ENCODE results near the gene TENT5C.
"Not testable (repeated sequence)": the region's sequence is repeated elsewhere in the genome, so short reads cannot be mapped to it uniquely, and the experiment has no call there.

The TENT5C gene

DNA sequence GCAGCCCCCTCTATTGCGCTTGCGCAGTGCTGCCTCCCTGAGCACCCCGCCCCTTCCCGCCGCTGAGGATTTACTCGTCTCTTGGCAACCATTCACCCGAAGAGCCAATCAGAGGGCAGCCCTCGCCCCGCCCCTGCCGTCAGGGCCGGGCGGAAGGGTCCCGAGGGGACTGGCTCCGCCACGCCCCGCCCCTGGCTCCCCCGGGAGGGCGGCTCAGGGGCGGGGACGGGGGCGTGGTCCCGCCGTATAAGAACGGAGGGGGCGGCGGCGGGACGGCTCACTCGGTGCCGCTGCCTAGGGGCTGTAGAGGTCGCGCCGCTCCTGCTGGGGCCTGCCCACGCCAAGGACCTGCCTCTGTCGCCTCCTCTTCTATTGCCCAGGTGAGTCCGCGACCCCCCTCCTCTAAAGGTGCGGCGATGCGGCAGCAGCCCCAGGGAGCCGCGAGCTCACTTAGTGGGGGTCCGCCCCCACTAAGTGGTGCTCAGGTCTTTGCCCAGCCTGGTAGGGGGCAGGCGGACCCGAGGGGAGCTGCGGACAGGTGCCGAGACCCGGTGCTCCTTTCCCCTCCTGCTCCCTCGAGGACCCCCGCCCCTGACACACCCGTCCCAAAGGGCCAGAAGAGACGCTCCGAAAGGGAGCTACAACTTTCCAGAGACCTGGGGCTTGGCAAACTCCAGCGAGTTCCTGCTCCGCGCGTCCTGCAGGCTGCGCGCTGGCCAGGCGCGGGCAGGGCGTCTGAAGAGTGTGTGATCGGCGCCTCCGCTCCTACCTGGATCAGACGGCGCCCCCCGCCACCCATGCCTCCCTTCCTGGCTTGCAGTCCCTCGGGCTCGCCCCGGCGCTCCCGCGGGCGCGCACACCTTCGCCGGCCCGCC, at the start of gene TENT5C:
Gene TENT5C (plus strand): TSS at position 275 of the 875 bp plus-strand sequence. CDS start 16,821 bp downstream, outside the sequence.
- Mint-ChIP-seq H3K4me1 (peaks cover 40% of the 10 kb centered on the region), H3K4me3 (peak within 1 kb of the TSS; percentile 97), H3K36me3 (peaks cover 60% of the 10 kb centered on the region), H3K27ac (peak within 1 kb of the TSS; percentile 98), H3K9me3 (no peaks in the 10 kb centered on the region)
- peak; percentile 97 to 99 for DNase-seq (ENCODE audit: low spot score in 2 of 2)
- ATAC-seq, result peak; percentile 93

GRCh38 chr1:117556341-117556740, 49.5 kb upstream of the TENT5C start:
- Mint-ChIP-seq H3K4me3 (no peak overlapping the region), H3K9me3 (peaks cover 3% of the 10 kb centered on the region), H3K27ac (no peak overlapping the region), H3K36me3 (no peaks in the 10 kb centered on the region), H3K4me1 (peaks cover 10% of the 10 kb centered on the region)
- no peak for DNase-seq (ENCODE audit: low spot score in 2 of 2)
- no peak for ATAC-seq

DNA sequence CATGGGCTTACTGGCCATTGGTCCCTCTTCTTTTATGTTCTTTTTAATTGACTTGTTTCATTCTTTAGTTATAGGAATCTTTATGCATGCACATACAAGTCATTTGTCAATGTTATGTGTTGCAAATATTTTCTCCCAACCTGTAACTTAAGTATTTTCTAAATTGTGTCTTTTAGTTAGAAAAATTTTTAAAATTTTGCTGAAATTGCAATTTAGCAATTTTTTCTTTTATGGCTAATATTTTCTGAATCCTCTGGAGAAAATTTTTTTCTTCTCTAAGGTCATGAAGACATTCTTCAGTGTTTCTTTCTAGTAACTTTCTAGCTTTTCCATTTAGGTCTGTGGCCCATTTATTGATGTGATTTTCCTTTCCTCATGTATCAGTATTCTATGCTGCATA, 48.9 kb upstream of the TENT5C start:
- DNase-seq (ENCODE audit: low spot score in 2 of 2) (no peak), ATAC-seq (no peak)
- Mint-ChIP-seq H3K4me1 (peaks cover 10% of the 10 kb centered on the region), H3K4me3 (no peak overlapping the region), H3K27ac (no peak overlapping the region), H3K36me3 (no peaks in the 10 kb centered on the region), H3K9me3 (peaks cover 3% of the 10 kb centered on the region)

GRCh38 chr1:117558451-117558850, 47.4 kb upstream of the TENT5C start:
- not testable (repeated sequence) for H3K9me3 Mint-ChIP-seq, H3K4me3 Mint-ChIP-seq, H3K4me1 Mint-ChIP-seq, H3K27ac Mint-ChIP-seq, ATAC-seq, H3K36me3 Mint-ChIP-seq
- DNase-seq (ENCODE audit: low spot score in 2 of 2), result peak in 1 of 2 donors; percentile 49

GRCh38 chr1:117559139-117559538, 46.7 kb upstream of the TENT5C start:
- ATAC-seq (no peak), DNase-seq (ENCODE audit: low spot score in 2 of 2) (no peak)
- Mint-ChIP-seq H3K9me3 (peaks cover 3% of the 10 kb centered on the region), H3K4me1 (peaks cover 10% of the 10 kb centered on the region), H3K27ac (no peak overlapping the region), H3K36me3 (no peaks in the 10 kb centered on the region), H3K4me3 (no peak overlapping the region)

DNA sequence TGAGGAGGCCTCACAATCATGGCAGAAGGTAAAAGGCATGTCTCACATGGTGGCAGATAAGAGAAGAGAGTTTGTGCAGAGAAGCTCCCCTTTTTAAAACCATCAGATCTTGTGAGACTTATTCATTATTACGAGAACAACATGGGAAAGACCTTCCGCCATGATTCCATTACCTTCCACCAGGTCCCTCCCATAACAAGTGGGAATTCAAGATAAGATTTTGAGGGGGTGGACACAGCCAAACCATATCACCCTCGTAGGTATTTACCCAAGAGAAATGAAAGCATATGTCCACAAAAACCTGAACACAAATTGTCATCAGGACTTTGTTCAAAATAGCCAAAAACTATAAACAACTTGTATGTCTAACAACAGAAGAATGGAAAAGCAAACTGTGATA, 45.9 kb upstream of the TENT5C start:
- Mint-ChIP-seq H3K27ac (no peak overlapping the region), H3K4me3 (no peak overlapping the region), H3K4me1 (peaks cover 15% of the 10 kb centered on the region), H3K36me3 (no peaks in the 10 kb centered on the region), H3K9me3 (peaks cover 3% of the 10 kb centered on the region)
- ATAC-seq (no peak), DNase-seq (ENCODE audit: low spot score in 2 of 2) (no peak)

DNA sequence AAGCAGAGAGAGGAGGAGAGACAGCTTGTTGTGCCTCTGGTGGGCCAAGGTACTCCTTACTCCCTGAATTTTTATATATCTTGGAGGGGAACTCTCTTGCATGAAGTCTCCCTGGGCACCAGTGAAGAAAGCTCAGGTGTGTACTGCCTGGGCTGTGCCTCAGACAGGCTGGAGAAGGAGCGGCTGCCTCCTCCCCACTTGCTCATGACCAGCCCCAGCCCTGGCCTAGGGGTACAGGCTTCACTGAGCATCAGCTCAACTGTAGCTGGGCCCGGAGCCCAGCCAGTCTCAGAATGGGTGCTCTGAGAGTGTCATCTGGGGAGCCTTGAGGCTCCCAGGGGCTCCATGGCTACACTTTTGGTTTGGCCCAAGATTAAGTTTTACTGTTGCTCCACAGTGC, 44.8 kb upstream of the TENT5C start:
- H3K4me3 Mint-ChIP-seq, result no peak overlapping the region
- no peak for ATAC-seq
- peaks cover 15% of the 10 kb centered on the region for H3K4me1 Mint-ChIP-seq
- peaks cover 3% of the 10 kb centered on the region for H3K9me3 Mint-ChIP-seq
- no peak for DNase-seq (ENCODE audit: low spot score in 2 of 2)
- no peak overlapping the region for H3K27ac Mint-ChIP-seq
- no peaks in the 10 kb centered on the region for H3K36me3 Mint-ChIP-seq

GRCh38 chr1:117561551-117561950, 44.3 kb upstream of the TENT5C start:
- no peak for ATAC-seq
- H3K9me3 Mint-ChIP-seq, result peaks cover 3% of the 10 kb centered on the region
- no peaks in the 10 kb centered on the region for H3K36me3 Mint-ChIP-seq
- H3K4me1 Mint-ChIP-seq, result peaks cover 15% of the 10 kb centered on the region
- DNase-seq (ENCODE audit: low spot score in 2 of 2), result no peak
- no peak overlapping the region for H3K4me3 Mint-ChIP-seq
- no peak overlapping the region for H3K27ac Mint-ChIP-seq

DNA sequence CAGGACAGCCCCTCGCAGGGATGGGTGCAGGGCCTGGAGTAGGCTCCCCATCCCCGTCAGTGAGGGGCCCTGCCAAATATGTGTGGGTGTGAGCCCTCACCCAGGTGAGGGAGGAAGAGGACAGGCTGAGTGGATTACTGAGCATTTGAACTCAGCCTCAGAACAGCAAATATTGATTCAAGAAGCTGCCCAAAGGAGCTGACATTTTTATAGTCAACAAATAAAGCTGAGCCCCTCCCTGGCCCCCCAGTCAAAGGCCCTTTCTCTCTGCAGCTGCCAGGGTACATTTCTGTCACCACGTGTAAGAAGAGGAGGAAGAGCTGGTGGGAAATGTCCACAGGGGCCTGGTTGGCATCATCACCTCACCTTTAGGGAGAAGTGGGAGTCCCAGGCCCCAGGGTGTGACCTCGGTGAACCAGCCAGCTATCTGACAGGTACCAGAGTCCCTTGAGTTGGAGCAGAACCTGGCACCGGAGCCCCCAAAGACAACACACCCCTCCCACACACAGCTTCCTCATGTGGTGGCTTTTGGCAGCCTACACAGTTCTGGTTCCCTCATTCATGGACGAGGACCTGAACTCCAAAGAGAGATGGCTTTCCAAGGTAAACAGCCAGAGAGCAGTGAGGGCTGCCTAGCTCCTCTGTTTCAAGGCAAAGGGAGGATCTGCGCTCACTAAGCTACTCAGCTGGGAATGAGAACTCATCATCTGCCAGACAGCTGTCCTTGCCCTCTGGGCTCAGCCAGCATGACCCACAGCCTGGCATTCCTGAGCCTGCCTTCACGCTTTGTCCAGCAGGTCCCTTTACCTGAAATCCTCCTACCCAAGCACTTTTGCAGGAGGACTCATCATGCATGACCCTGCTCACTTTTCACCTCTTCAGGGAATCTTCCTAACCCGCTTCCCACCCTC, 43.0 kb upstream of the TENT5C start:
- Mint-ChIP-seq H3K27ac (no peak overlapping the region), H3K4me3 (no peak overlapping the region), H3K9me3 (peaks cover 3% of the 10 kb centered on the region), H3K36me3 (no peaks in the 10 kb centered on the region), H3K4me1 (peaks cover 15% of the 10 kb centered on the region)
- no peak for ATAC-seq
- DNase-seq (ENCODE audit: low spot score in 2 of 2), result no peak

GRCh38 chr1:117563492-117563875, 42.4 kb upstream of the TENT5C start:
- Mint-ChIP-seq H3K4me1 (peaks cover 9% of the 10 kb centered on the region), H3K4me3 (no peak overlapping the region), H3K36me3 (no peaks in the 10 kb centered on the region), H3K9me3 (peaks cover 3% of the 10 kb centered on the region), H3K27ac (no peak overlapping the region)
- DNase-seq (ENCODE audit: low spot score in 2 of 2), result no peak
- ATAC-seq, result no peak

DNA sequence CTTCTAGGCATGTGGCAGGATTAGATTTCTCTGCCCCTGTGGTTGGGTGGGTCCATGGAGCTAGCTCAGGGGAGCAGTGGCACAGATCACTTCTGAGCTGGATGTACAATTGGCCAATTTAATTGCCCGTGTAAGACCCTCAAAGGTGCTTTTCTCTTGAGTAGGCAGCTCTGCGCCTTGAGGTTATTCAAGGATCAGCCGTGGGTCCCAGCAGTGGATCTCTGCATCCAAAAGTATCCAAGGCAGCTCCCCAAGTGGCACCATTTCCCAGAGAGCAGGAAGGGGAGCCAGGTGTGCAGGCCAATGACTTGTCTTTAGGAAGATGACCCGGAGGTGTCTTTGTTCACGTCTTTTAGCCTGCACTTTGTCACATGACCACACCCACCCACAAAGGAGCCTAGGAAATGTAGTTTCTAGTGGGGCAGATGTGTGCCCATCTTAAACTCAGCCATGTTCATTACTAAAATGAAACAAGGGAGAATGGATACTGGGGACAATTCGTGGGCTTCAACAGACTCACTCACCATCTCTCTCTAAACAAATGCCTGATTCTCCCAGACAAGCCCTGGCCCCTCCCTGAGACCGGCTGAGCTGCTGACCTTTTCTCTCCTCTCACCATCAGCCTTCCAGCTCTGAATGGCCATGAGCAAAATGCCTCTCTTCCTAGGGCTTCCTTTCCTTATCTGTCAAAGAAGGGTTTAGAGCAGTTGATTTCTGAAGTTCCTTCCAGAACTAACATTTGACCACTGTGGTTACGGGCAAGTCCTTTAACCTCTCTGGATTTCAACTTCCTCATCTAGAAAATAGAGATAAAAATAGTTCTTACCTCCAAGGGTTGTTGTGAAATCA, 41.4 kb upstream of the TENT5C start:
- ATAC-seq (no peak), DNase-seq (ENCODE audit: low spot score in 2 of 2) (no peak)
- Mint-ChIP-seq H3K9me3 (no peaks in the 10 kb centered on the region), H3K36me3 (no peaks in the 10 kb centered on the region), H3K27ac (peak overlapping the region; percentile 15), H3K4me1 (peaks cover 5% of the 10 kb centered on the region), H3K4me3 (no peak overlapping the region)

GRCh38 chr1:117565076-117565556, 40.7 kb upstream of the TENT5C start:
- ATAC-seq, result no peak
- H3K9me3 Mint-ChIP-seq, result no peaks in the 10 kb centered on the region
- peak overlapping the region; percentile 15 for H3K27ac Mint-ChIP-seq

GRCh38 chr1:117565745-117566455, 39.9 kb upstream of the TENT5C start:
- Mint-ChIP-seq H3K27ac (no peak overlapping the region), H3K4me1 (peaks cover 5% of the 10 kb centered on the region), H3K36me3 (no peaks in the 10 kb centered on the region), H3K9me3 (no peaks in the 10 kb centered on the region), H3K4me3 (no peak overlapping the region)
- DNase-seq (ENCODE audit: low spot score in 2 of 2) (no peak), ATAC-seq (no peak)

More at GRCh38 chr1:117565076-117565556, 40.7 kb upstream of the TENT5C start:
- peaks cover 5% of the 10 kb centered on the region for H3K4me1 Mint-ChIP-seq
- no peak for DNase-seq (ENCODE audit: low spot score in 2 of 2)
- H3K4me3 Mint-ChIP-seq, result no peak overlapping the region
- H3K36me3 Mint-ChIP-seq, result no peaks in the 10 kb centered on the region

- no peak for ATAC-seq
- no peak overlapping the region for H3K27ac Mint-ChIP-seq
Measured at GRCh38 chr1:117566556-117566955, 39.3 kb upstream of the TENT5C start.

More at GRCh38 chr1:117566556-117566955, 39.3 kb upstream of the TENT5C start:
- Mint-ChIP-seq H3K9me3 (no peaks in the 10 kb centered on the region), H3K36me3 (no peaks in the 10 kb centered on the region), H3K4me3 (no peak overlapping the region), H3K4me1 (peaks cover 9% of the 10 kb centered on the region)
- DNase-seq (ENCODE audit: low spot score in 2 of 2), result no peak
